ENCODE results near the gene CD247.

Gene CD247

GRCh38 chr1:167412920-167413319 is 105.4 kb downstream of the CD247 start:
- Mint-ChIP-seq H3K27me3 (no peaks in the 10 kb centered on the region), H3K36me3 (peaks cover 30% of the 10 kb centered on the region), H3K27ac (peak overlapping the region; percentile 80), H3K9me3 (no peaks in the 10 kb centered on the region), H3K4me1 (peaks cover 22% of the 10 kb centered on the region), H3K4me3 (no peak overlapping the region)
- DNase-seq (ENCODE audit: low spot score in 2 of 2), result no peak
- peak; percentile 63 for ATAC-seq (ENCODE audit: low read depth)

- ATAC-seq (ENCODE audit: low read depth) (no peak), DNase-seq (ENCODE audit: low spot score in 2 of 2) (no peak)
- H3K9me3 Mint-ChIP-seq, result no peaks in the 10 kb centered on the region
- no peak overlapping the region for H3K4me3 Mint-ChIP-seq
- H3K4me1 Mint-ChIP-seq, result peaks cover 15% of the 10 kb centered on the region
- H3K27me3 Mint-ChIP-seq, result no peaks in the 10 kb centered on the region
- peaks cover 31% of the 10 kb centered on the region for H3K36me3 Mint-ChIP-seq
- H3K27ac Mint-ChIP-seq, result no peak overlapping the region
Observed at GRCh38 chr1:167412072-167412471, 106.3 kb downstream of the CD247 start.

GRCh38 chr1:167409183-167409582 is 109.1 kb downstream of the CD247 start:
- H3K4me1 Mint-ChIP-seq, result peaks cover 14% of the 10 kb centered on the region
- DNase-seq (ENCODE audit: low spot score in 2 of 2) (no peak), ATAC-seq (ENCODE audit: low read depth) (peak; percentile 41)
- no peaks in the 10 kb centered on the region for H3K27me3 Mint-ChIP-seq
- H3K4me3 Mint-ChIP-seq, result no peak overlapping the region
- H3K27ac Mint-ChIP-seq, result no peak overlapping the region
- H3K9me3 Mint-ChIP-seq, result no peaks in the 10 kb centered on the region
- H3K36me3 Mint-ChIP-seq, result peaks cover 40% of the 10 kb centered on the region

GRCh38 chr1:167408355-167408754 is 110.0 kb downstream of the CD247 start:
- no peaks in the 10 kb centered on the region for H3K27me3 Mint-ChIP-seq
- no peak for DNase-seq (ENCODE audit: low spot score in 2 of 2)
- H3K4me3 Mint-ChIP-seq, result no peak overlapping the region
- ATAC-seq (ENCODE audit: low read depth), result no peak
- H3K4me1 Mint-ChIP-seq, result peaks cover 13% of the 10 kb centered on the region
- H3K36me3 Mint-ChIP-seq, result peaks cover 41% of the 10 kb centered on the region
- no peak overlapping the region for H3K27ac Mint-ChIP-seq
- H3K9me3 Mint-ChIP-seq, result no peaks in the 10 kb centered on the region

- H3K27me3 Mint-ChIP-seq, result no peaks in the 10 kb centered on the region
- no peak overlapping the region for H3K4me3 Mint-ChIP-seq
- no peak overlapping the region for H3K27ac Mint-ChIP-seq
- no peak for ATAC-seq (ENCODE audit: low read depth)
- H3K36me3 Mint-ChIP-seq, result peaks cover 39% of the 10 kb centered on the region
- DNase-seq (ENCODE audit: low spot score in 2 of 2), result no peak
- no peaks in the 10 kb centered on the region for H3K9me3 Mint-ChIP-seq
- peaks cover 4% of the 10 kb centered on the region for H3K4me1 Mint-ChIP-seq
Observed at GRCh38 chr1:167404908-167405307, 113.4 kb downstream of the CD247 start.

- H3K9me3 Mint-ChIP-seq, result no peaks in the 10 kb centered on the region
- DNase-seq (ENCODE audit: low spot score in 2 of 2) (no peak), ATAC-seq (ENCODE audit: low read depth) (no peak)
- H3K27me3 Mint-ChIP-seq, result no peaks in the 10 kb centered on the region
- no peak overlapping the region for H3K27ac Mint-ChIP-seq
- H3K4me3 Mint-ChIP-seq, result no peak overlapping the region
- peaks cover 4% of the 10 kb centered on the region for H3K4me1 Mint-ChIP-seq
- H3K36me3 Mint-ChIP-seq, result peaks cover 37% of the 10 kb centered on the region
Observed at GRCh38 chr1:167404161-167404888, 114.0 kb downstream of the CD247 start.

GRCh38 chr1:167401260-167401873 is 117.0 kb downstream of the CD247 start:
- peaks cover 4% of the 10 kb centered on the region for H3K4me1 Mint-ChIP-seq
- H3K36me3 Mint-ChIP-seq, result peaks cover 46% of the 10 kb centered on the region
- H3K4me3 Mint-ChIP-seq, result no peak overlapping the region
- H3K9me3 Mint-ChIP-seq, result no peaks in the 10 kb centered on the region
- DNase-seq (ENCODE audit: low spot score in 2 of 2) (peak; percentile 45 to 54), ATAC-seq (ENCODE audit: low read depth) (peak; percentile 82)
- H3K27me3 Mint-ChIP-seq, result no peaks in the 10 kb centered on the region
- H3K27ac Mint-ChIP-seq, result no peak overlapping the region

GRCh38 chr1:167400359-167400953 is 117.9 kb downstream of the CD247 start:
- Mint-ChIP-seq H3K9me3 (no peaks in the 10 kb centered on the region), H3K36me3 (peaks cover 42% of the 10 kb centered on the region), H3K27me3 (no peaks in the 10 kb centered on the region), H3K4me1 (peaks cover 4% of the 10 kb centered on the region), H3K27ac (peak overlapping the region; percentile 33), H3K4me3 (no peak overlapping the region)
- DNase-seq (ENCODE audit: low spot score in 2 of 2) (no peak), ATAC-seq (ENCODE audit: low read depth) (no peak)

- Mint-ChIP-seq H3K36me3 (peaks cover 18% of the 10 kb centered on the region), H3K27me3 (no peaks in the 10 kb centered on the region), H3K4me3 (no peak overlapping the region), H3K4me1 (no peaks in the 10 kb centered on the region), H3K9me3 (no peaks in the 10 kb centered on the region), H3K27ac (no peak overlapping the region)
- DNase-seq (ENCODE audit: low spot score in 2 of 2), result no peak
- ATAC-seq (ENCODE audit: low read depth), result no peak
Observed at GRCh38 chr1:167392200-167392696, 126.1 kb downstream of the CD247 start.

- H3K27me3 Mint-ChIP-seq, result no peaks in the 10 kb centered on the region
- no peaks in the 10 kb centered on the region for H3K9me3 Mint-ChIP-seq
- no peak overlapping the region for H3K4me3 Mint-ChIP-seq
- DNase-seq (ENCODE audit: low spot score in 2 of 2), result no peak
- H3K4me1 Mint-ChIP-seq, result no peaks in the 10 kb centered on the region
- H3K27ac Mint-ChIP-seq, result no peak overlapping the region
- H3K36me3 Mint-ChIP-seq, result peaks cover 28% of the 10 kb centered on the region
- ATAC-seq (ENCODE audit: low read depth), result no peak
Observed at GRCh38 chr1:167388976-167389375, 129.4 kb downstream of the CD247 start.

- ATAC-seq (ENCODE audit: low read depth), result no peak
- H3K27ac Mint-ChIP-seq, result no peak overlapping the region
- no peak overlapping the region for H3K4me3 Mint-ChIP-seq
- no peaks in the 10 kb centered on the region for H3K27me3 Mint-ChIP-seq
- H3K4me1 Mint-ChIP-seq, result no peaks in the 10 kb centered on the region
- H3K9me3 Mint-ChIP-seq, result no peaks in the 10 kb centered on the region
- DNase-seq (ENCODE audit: low spot score in 2 of 2), result no peak
- H3K36me3 Mint-ChIP-seq, result peaks cover 28% of the 10 kb centered on the region
Observed at GRCh38 chr1:167387251-167387910, 130.9 kb downstream of the CD247 start.

Measured in memory B cell (primary cell).